GM21737 (cell line): ENCODE results near the gene GGNBP2.

Experiments used
- ATAC-seq: cut with Tn5 transposase; IDR thresholded peaks from one replicate; pipeline ENCODE4 v1.9.1; 2021; ENCODE audit warnings: mild to moderate bottlenecking, moderate library complexity; ENCODE audit not compliant: unreplicated experiment

The GGNBP2 gene

DNA sequence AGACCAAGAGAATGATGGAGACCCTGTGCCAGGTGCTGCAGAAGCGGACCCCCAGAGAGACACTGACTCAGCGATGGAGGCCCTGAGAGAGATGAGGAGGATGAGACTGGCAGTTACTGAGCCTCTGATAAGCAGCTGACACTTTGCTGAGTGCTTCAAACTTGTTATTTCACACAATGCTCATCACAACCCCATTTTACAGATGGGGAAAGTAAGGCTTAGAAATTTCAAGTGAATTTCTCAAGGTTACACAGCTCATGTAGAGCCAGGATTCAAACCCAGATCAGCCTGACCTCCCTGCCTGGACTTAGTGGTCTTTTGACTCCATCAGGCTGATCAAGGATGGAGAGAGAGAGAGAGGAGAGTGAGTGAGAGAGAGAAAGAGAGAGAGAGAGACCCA is 83.9 kb downstream of the GGNBP2 start:
- ATAC-seq, result no peak

DNA sequence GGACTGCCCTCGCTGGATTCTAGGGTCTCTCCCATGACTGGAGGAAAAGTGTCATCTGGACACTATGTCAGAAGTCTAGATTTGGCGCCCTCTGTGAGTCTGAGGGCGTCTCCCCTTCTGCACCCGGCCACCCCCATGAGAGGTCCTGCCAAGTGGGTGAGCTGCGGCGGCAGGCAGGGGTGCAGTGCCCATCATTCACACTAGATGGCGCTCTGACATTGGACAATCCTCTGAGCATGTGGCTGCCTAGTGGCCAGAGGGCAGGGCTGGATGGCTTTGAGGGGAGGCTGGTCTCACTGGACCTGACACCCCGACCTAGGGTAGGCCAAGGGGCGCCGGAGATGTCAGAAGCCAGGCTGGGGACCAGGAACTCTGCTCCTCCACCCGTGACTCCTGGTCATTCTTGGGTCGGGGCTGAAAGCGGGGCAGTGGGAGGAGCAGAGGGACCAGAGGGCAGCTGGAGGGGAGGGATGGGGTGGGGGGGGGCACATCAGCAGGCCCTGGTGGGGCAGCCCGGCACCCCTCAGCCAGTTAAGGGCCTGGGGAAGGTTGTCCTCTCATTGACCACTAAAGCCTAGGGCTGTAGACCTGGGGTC is 84.6 kb downstream of the GGNBP2 start:
- no peak for ATAC-seq

DNA sequence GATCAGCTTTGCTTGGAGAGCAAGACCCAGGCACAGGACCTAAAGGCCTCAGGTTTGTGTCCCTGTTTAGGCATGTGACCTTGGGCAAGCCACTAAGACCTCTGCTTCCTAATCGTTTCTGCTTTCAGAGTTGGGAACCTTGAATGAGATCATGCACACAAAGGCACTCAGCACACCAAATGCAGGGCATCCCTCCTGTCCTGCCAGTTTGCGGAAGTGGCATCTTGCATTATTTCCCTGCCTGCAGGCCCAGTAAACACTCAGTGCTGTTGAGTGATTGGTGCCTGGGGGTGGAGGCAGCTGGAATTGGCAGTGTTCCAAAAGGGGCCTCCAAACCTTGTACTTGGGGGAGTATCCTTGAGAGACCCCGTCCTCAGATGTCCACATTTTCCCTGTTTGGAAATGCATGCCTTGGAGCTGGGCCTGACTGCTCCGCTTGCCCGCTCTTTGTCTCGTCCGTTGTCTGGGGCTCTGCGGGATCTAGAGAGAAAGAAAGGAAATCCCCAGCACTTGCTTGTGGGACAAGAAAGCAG is 85.3 kb downstream of the GGNBP2 start:
- no peak for ATAC-seq

DNA sequence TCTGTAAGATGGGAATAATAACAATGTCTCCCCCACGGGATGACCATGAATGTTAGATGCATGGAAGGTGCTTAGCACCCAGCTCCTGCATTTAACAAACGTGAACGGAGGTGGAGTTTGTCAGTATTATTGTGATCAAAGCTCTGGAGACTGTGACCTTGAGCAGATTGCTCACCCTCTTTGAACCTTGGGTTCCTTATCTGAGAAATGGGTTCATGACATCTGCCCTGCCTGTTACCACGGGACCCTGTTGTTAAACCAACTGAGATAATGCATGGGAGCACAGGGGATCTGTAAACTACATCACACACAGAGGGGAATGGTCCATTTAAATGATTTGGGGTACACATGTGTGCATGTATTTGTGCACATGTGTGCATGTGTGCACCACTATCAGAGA is 86.3 kb downstream of the GGNBP2 start:
- no peak for ATAC-seq

DNA sequence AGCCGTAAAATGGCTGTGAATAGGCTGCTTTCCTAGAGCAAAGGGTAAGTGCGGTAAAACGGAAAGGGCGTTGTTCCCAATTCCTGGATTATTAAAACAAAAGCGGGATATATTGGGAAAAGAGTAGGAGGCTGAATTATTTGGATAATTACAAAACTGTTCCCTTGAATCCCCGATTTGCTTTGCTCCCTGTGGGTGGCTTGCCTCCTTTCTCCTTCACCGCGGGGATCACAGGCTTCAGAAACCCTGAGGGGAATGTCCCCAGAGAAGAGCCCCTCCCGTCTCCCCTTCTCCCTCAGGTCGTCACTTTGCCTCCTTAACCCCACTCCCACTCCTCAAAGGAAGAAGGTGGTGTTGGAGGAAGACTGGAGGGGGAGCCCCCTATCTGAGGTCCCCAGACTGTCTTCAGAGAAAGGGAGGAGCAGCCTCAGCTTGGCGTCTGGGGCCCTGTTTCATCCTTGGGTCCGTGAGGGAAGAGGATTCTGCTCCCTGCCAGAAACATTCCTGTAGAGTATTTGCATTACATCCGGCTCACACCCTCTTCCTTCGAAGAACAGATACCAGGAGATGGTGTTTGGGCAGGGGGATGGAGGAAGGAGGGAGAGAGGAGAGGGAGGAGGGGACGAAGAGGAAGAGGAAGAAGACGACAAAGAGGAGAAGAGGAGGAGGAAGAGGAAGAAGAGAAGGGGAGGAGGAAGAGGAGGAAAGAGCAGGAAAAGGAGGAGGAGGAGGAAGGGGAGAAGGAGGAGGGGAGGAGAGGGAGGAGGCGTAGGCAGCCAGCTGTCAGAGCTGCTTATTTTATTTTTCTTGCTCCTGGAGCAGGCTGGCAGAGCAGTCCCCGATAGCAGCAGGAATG is 88.4 kb downstream of the GGNBP2 start:
- ATAC-seq, result no peak
